Epidermal melanocyte (primary cell): ENCODE measurements around the gene MEGF11.
"Not testable (repeated sequence)": the region's sequence is repeated elsewhere in the genome, so short reads cannot be mapped to it uniquely, and the experiment has no call there.

Experiments used
- DNase-seq: peaks from one replicate; pipeline ENCODE4 v3.0.0; 2011; ENCODE audit warnings: low spot score; ENCODE audit not compliant: insufficient read length

The MEGF11 gene

GRCh38 chr15:66007663-66008262 lies 245.8 kb downstream of the MEGF11 start:
- DNase-seq: no peak

GRCh38 chr15:66006986-66007385 lies 246.6 kb downstream of the MEGF11 start:
- no peak for DNase-seq

- peak; percentile 63 for DNase-seq
Observed at GRCh38 chr15:66004618-66005262, 248.8 kb downstream of the MEGF11 start.

GRCh38 chr15:66003129-66003528 lies 250.4 kb downstream of the MEGF11 start:
- DNase-seq: not testable (repeated sequence)

- no peak for DNase-seq
Observed at GRCh38 chr15:66001717-66002426, 251.7 kb downstream of the MEGF11 start.

- no peak for DNase-seq
Observed at GRCh38 chr15:66001042-66001441, 252.5 kb downstream of the MEGF11 start.

- DNase-seq: no peak
Observed at GRCh38 chr15:65998486-65998885, 255.1 kb downstream of the MEGF11 start.

GRCh38 chr15:65996901-65997300 lies 256.6 kb downstream of the MEGF11 start:
- DNase-seq: no peak

GRCh38 chr15:65994832-65995231 lies 258.7 kb downstream of the MEGF11 start:
- DNase-seq: no peak

- no peak for DNase-seq
Observed at GRCh38 chr15:65993762-65994161, 259.8 kb downstream of the MEGF11 start.

GRCh38 chr15:65993236-65993635 lies 260.3 kb downstream of the MEGF11 start:
- no peak for DNase-seq

GRCh38 chr15:65991721-65992483 lies 261.6 kb downstream of the MEGF11 start:
- no peak for DNase-seq

GRCh38 chr15:65990298-65990981 lies 263.1 kb downstream of the MEGF11 start:
- no peak for DNase-seq

GRCh38 chr15:65987100-65987499 lies 266.4 kb downstream of the MEGF11 start:
- DNase-seq: no peak

- DNase-seq: no peak
Observed at GRCh38 chr15:65986416-65986815, 267.1 kb downstream of the MEGF11 start.

GRCh38 chr15:65985387-65985786 lies 268.2 kb downstream of the MEGF11 start:
- DNase-seq: no peak

GRCh38 chr15:65982627-65983322 lies 270.8 kb downstream of the MEGF11 start:
- no peak for DNase-seq

- no peak for DNase-seq
Observed at GRCh38 chr15:65981837-65982626, 271.5 kb downstream of the MEGF11 start.

- DNase-seq: peak; percentile 88
Observed at GRCh38 chr15:65980824-65981456, 272.6 kb downstream of the MEGF11 start.
